K562 (cell line): ENCODE results near the gene PDE4A. TPM values are rescaled to one million over a fixed set of nuclear protein-coding genes. Genes with fewer than 3 reads are reported as not detected.

ENCODE experiments used
- ATAC-seq: fragments of 200-7000 bp; cut with Tn5 transposase; 3 replicates; pipeline ENCODE4 v1.9.1; 2020; ENCODE audit warnings: moderate library complexity
- BruUV-seq: library from RNA; stranded (reverse); fragments of 400-500 nt; replicated peaks from 2 replicates; lab custom pipeline; 2021; lab: Mats Ljungman, UMichigan
- CTCF ChIA-PET: fragments of 300-600 bp; formaldehyde crosslinking; extraction: SDS; loops from one replicate; lab custom pipeline; 2021; ENCODE audit warnings: low intra/inter-chr PET ratio; lab: Yijun Ruan, JAX
- POLR2A ChIA-PET: fragments of 300-600, 350-650 bp; sonication (Branson Sonifier 250); formaldehyde crosslinking; extraction: SDS; loops from one replicate; lab custom pipeline; 2021; ENCODE audit warnings: antibody characterized with exemption, inconsistent platforms; lab: Yijun Ruan, JAX
- DNase-seq, 4 experiments: peaks; one replicate each; pipeline versions ENCODE4 v3.0.0 to v3.0.0-alpha.2; 2011 to 2018; ENCODE audit warnings: low spot score in 3 of 4, mixed read lengths in 3 of 4; ENCODE audit errors: extremely low read depth in 1 of 4
- FAIRE-seq: peaks from 2 replicates; lab custom pipeline; 2011; peaks lifted over from hg19 to GRCh38; lab: Jason Lieb, UNC
- H2AFZ ChIP-seq: 2 replicates; pipeline ENCODE4 v1.6.0; 2011; ENCODE audit warnings: low read depth, low read length, control low read depth, inconsistent platforms
- H3K27ac ChIP-seq: fragments of 200-600 bp; 3 replicates; pipeline ENCODE4 v1.8.0; 2011; ENCODE audit warnings: low read depth, mild to moderate bottlenecking, control low read depth, inconsistent platforms, low read length, moderate library complexity, mixed read lengths; ENCODE audit errors: extremely low read depth
- H3K27me3 ChIP-seq, 2 experiments: fragments of 300-600 bp in 1 of 2; 2 replicates in 1 of 2; 3 replicates in 1 of 2; pipeline versions ENCODE4 v1.6.0 to v1.8.0; 2011; ENCODE audit warnings: inconsistent platforms in 2 of 2, low read length in 2 of 2, mild to moderate bottlenecking in 1 of 2, mixed read lengths in 1 of 2, moderate library complexity in 1 of 2; ENCODE audit not compliant: control insufficient read depth in 2 of 2, insufficient read depth in 2 of 2
- H3K36me3 ChIP-seq: fragments of 300-600 bp; 3 replicates; pipeline ENCODE4 v1.8.0; 2011; ENCODE audit warnings: mild to moderate bottlenecking, low read length, inconsistent platforms; ENCODE audit not compliant: control insufficient read depth, insufficient read depth
- H3K4me1 ChIP-seq, 2 experiments: fragments of 200-600 bp in 1 of 2; replicated peaks in 1 of 2; 2 replicates in 1 of 2; 3 replicates in 1 of 2; pipeline versions ENCODE4 v1.5.1 to v1.8.0; 2011; ENCODE audit warnings: inconsistent platforms in 2 of 2, low read length in 2 of 2, mild to moderate bottlenecking in 1 of 2, mixed read lengths in 1 of 2, moderate library complexity in 1 of 2; ENCODE audit not compliant: control insufficient read depth in 2 of 2, insufficient read depth in 2 of 2
- H3K4me2 ChIP-seq: 2 replicates; pipeline ENCODE4 v1.6.1; 2011; ENCODE audit warnings: low read length, control low read depth, inconsistent platforms, mixed read lengths; ENCODE audit not compliant: insufficient read depth
- H3K4me3 ChIP-seq: fragments of 200-600 bp; sonication (generic), shearing (Covaris generic); 2 replicates; pipeline ENCODE4 v1.5.1; 2016; ENCODE audit warnings: control low read depth, inconsistent platforms
- H3K79me2 ChIP-seq: fragments of 200-600 bp; 3 replicates; pipeline ENCODE4 v1.8.0; 2011; ENCODE audit warnings: low read length, inconsistent platforms; ENCODE audit not compliant: control insufficient read depth, insufficient read depth
- H3K9ac ChIP-seq, 2 experiments: 2 replicates each; pipeline versions ENCODE4 v1.6.0 to v1.6.1; 2011; ENCODE audit warnings: low read depth in 2 of 2, low read length in 2 of 2, control low read depth in 1 of 2, inconsistent platforms in 1 of 2, mild to moderate bottlenecking in 1 of 2, mixed read lengths in 1 of 2; ENCODE audit not compliant: insufficient read depth in 1 of 2
- H3K9me1 ChIP-seq: one replicate; pipeline ENCODE4 v1.6.0; 2011; ENCODE audit warnings: inconsistent platforms, mild to moderate bottlenecking, low read length, moderate library complexity; ENCODE audit not compliant: control insufficient read depth, insufficient read depth
- H3K9me3 ChIP-seq: replicated peaks from 2 replicates; pipeline ENCODE4 v1.5.1; 2011; ENCODE audit warnings: low read depth, low read length, inconsistent platforms; ENCODE audit not compliant: control insufficient read depth, insufficient read depth
- H4K20me1 ChIP-seq: replicated peaks from 2 replicates; pipeline ENCODE4 v1.6.1; 2011; ENCODE audit warnings: low read length, inconsistent platforms, mixed read lengths; ENCODE audit not compliant: control insufficient read depth, insufficient read depth
- CXXC5 ChIP-seq: fragments of 250-450 bp; sonication (Bioruptor Pico); IDR thresholded peaks from 2 replicates; pipeline ENCODE4 v1.8.0; 2022; ENCODE audit warnings: inconsistent platforms, mild to moderate bottlenecking, moderate library complexity
- ETS1 ChIP-seq: conservative IDR thresholded peaks from 2 replicates; pipeline ENCODE4 v1.6.1; 2011; ENCODE audit warnings: low read depth, mild to moderate bottlenecking, low read length; ENCODE audit not compliant: control insufficient read depth
- HDAC2 ChIP-seq: fragments of 450-650 bp; IDR thresholded peaks from 2 replicates; pipeline ENCODE4 v1.6.1; 2016; ENCODE audit warnings: mild to moderate bottlenecking
- HOMEZ ChIP-seq: fragments of 250-450 bp; sonication (Bioruptor Pico); IDR thresholded peaks from 2 replicates; pipeline ENCODE4 v1.4.0; 2020; ENCODE audit warnings: mild to moderate bottlenecking, moderate library complexity
- NKRF ChIP-seq: fragments of 450-650 bp; IDR thresholded peaks from 2 replicates; pipeline ENCODE4 v1.6.1; 2016; ENCODE audit warnings: borderline replicate concordance
- RCOR1 ChIP-seq, 2 experiments: IDR thresholded peaks; 2 replicates each; pipeline ENCODE4 v1.6.1; 2012; ENCODE audit warnings: low read depth in 2 of 2, low read length in 2 of 2, borderline replicate concordance in 1 of 2, improper control_type of control experiment in 1 of 2
- SAFB ChIP-seq: fragments of 200-400 bp; formaldehyde crosslinking; IDR thresholded peaks from 2 replicates; pipeline ENCODE4 v1.6.1; 2017; ENCODE audit warnings: low read depth, low read length, borderline replicate concordance
- SIN3B ChIP-seq: fragments of 450-650 bp; IDR thresholded peaks from 2 replicates; pipeline ENCODE4 v1.6.1; 2017; ENCODE audit warnings: low read depth, mild to moderate bottlenecking, moderate library complexity
- TAF1 ChIP-seq: IDR thresholded peaks from 2 replicates; pipeline ENCODE4 v1.6.1; 2011; ENCODE audit warnings: mild to moderate bottlenecking, low read length, moderate library complexity; ENCODE audit not compliant: insufficient read depth, control insufficient read depth, severe bottlenecking; ENCODE audit errors: extremely low read depth
- TCF3 ChIP-seq: sonication (generic); formaldehyde crosslinking; IDR thresholded peaks from 2 replicates; pipeline ENCODE4 v1.4.0; 2020; ENCODE audit warnings: mild to moderate bottlenecking, missing genetic modification reagents
- ZBTB2 ChIP-seq: fragments of 450-650 bp; IDR thresholded peaks from 2 replicates; pipeline ENCODE4 v1.6.1; 2016; ENCODE audit warnings: antibody characterized with exemption
- ZC3H4 ChIP-seq: sonication (generic); formaldehyde crosslinking; IDR thresholded peaks from 2 replicates; pipeline ENCODE4 v1.9.0; 2021; ENCODE audit warnings: missing genetic modification reagents, borderline replicate concordance
- ZFP36 ChIP-seq: fragments of 150-350 bp; IDR thresholded peaks from 2 replicates; pipeline ENCODE4 v1.6.1; 2018; ENCODE audit warnings: low read length, low read depth; ENCODE audit not compliant: partially characterized antibody
- WGBS: fragments of 100-300 bp; shearing (Covaris generic); methylation state at CpG from one replicate; pipeline ENCODE4 v1.1.6; 2016; ENCODE audit warnings: low coverage, mixed read lengths; ENCODE audit not compliant: insufficient coverage; ENCODE audit errors: missing lambda C conversion rate; 5-methylcytosine and 5-hydroxymethylcytosine counted together
- in situ Hi-C: fragments of 300-500 bp; cut with MboI; formaldehyde crosslinking; loops from 4 replicates; pipeline ENCODE4 v1.15.0; 2018; ENCODE audit warnings: inconsistent platforms, mixed read lengths
- intact Hi-C: fragments of 100-400 bp; cut with micrococcal nuclease; formaldehyde crosslinking; loops from 2 replicates; pipeline ENCODE4 v1.14.2; 2022
- polyA plus RNA-seq, 8 experiments: library from polyadenylated mRNA; depleted of rRNA in 4 of 8; stranded (reverse) in 5 of 8; unstranded in 3 of 8; fragments of >200 nt; fragmentation: Nextera tagmentation in 2 of 8; fragmentation: Illumina TruSeq in 1 of 8; extraction: Ambion mirVana in 2 of 8; extraction: Trizol in 1 of 8; gene quantifications; 2 replicates each; pipeline versions ENCODE4 v1.2.1 to v1.2.3, GENCODE V29; 2011 to 2014; ENCODE audit warnings: inconsistent platforms in 1 of 8, missing spikeins in 1 of 8
- total RNA-seq, 7 experiments: library from RNA; depleted of rRNA in 6 of 7; stranded (reverse); fragments of >200 nt in 6 of 7; fragmentation: Illumina TruSeq in 2 of 7; extraction: Trizol in 2 of 7; gene quantifications; 2 replicates each; pipeline versions ENCODE4 v1.2.1 to v1.2.3, GENCODE V29; 2011 to 2021; ENCODE audit warnings: low replicate concordance in 1 of 7

The PDE4A gene
- total and polyA plus RNA-seq, 9 of the 15 experiments (the other 6 are each of a cell fraction or from before 2014, with no cell fraction given), result 0.66 to 26.9 (median 4.6) TPM

- ATAC-seq (peak; percentile 85), FAIRE-seq (no peak), DNase-seq (peak; percentile 87 to 90 (median 88))
- no peaks in the 10 kb centered on the region; the same call in 1 of the 2 replicates for H4K20me1 ChIP-seq
- peaks cover 68% of the 10 kb centered on the region for H3K79me2 ChIP-seq
- 3% methylated on average over 31 of the region's 64 CpGs for WGBS
- peaks cover 15% of the 10 kb centered on the region; the same call in 1 of the 3 replicates for H3K36me3 ChIP-seq
- POLR2A ChIA-PET, result interaction anchor here (0.6 to 0.8 kb wide), 4 partner anchors 11 to 72 kb away, joined by 3 to 4 read pairs (median 3); no protein-coding TSS in a partner anchor
- H3K27ac ChIP-seq, result peak overlapping the region; percentile 80
- H3K27me3 ChIP-seq, result no peaks in the 10 kb centered on the region
- peak overlapping the region; percentile 76 to 89 for H3K9ac ChIP-seq
- CTCF ChIA-PET, result no interaction called here
- no peaks in the 10 kb centered on the region for H3K9me3 ChIP-seq
- intact Hi-C loops (loop anchor here (2.0 kb wide), 1 partner anchor 13 kb away; no protein-coding TSS in a partner anchor), in situ Hi-C loops (no loop called here)
- H3K9me1 ChIP-seq, result no peaks in the 10 kb centered on the region
- no TSS peak for BruUV-seq
- H2AFZ ChIP-seq, result peak overlapping the region; percentile 73
- H3K4me3 ChIP-seq, result peak overlapping the region; percentile 64
- H3K4me2 ChIP-seq, result peak overlapping the region; percentile 94
- H3K4me1 ChIP-seq, result peaks cover 16 to 50% of the 10 kb centered on the region in 2 experiments; a peak in 4 of 5 replicates
- TF ChIP-seq HDAC2 (no peak; the same call in 1 of the 2 replicates), ZFP36 (peak; percentile 60), RCOR1 (IDR thresholded peaks at IDR 0.05; ENCODE audit: borderline replicate concordance in 1 of 2, low read depth in 2 of 2, low read length in 2 of 2) (peak in 1 of 2 experiments; percentile 12; a peak in 1 of 4 replicates), TCF3 (CRISPR knock-in tag) (no peak), ETS1 (peak; percentile 71; the same call in 1 of the 2 replicates), ZBTB2 (peak; percentile 87), SIN3B (0 out of 2 replicates have a peak, but pooled peaks have one; percentile 26), CXXC5 (CRISPR knock-in tag) (peak; percentile 82), ZC3H4 (CRISPR knock-in tag) (0 out of 2 replicates have a peak, but pooled peaks have one; percentile 51), TAF1 (peak; percentile 13), NKRF (0 out of 2 replicates have a peak, but pooled peaks have one; percentile 14), SAFB (peak; percentile 53; the same call in 1 of the 2 replicates), HOMEZ (no peak)
Measured at GRCh38 chr19:10431943-10432735, 11.8 kb downstream of the PDE4A start.
